UCSD-AML1 (cell line): Measurements from ENCODE around the gene STH.

Source experiments
- DNase-seq: peaks from one replicate; lab custom pipeline; 2025; ENCODE audit not compliant: unreplicated experiment; lab: John Stamatoyannopoulos, UW

Gene STH

DNA sequence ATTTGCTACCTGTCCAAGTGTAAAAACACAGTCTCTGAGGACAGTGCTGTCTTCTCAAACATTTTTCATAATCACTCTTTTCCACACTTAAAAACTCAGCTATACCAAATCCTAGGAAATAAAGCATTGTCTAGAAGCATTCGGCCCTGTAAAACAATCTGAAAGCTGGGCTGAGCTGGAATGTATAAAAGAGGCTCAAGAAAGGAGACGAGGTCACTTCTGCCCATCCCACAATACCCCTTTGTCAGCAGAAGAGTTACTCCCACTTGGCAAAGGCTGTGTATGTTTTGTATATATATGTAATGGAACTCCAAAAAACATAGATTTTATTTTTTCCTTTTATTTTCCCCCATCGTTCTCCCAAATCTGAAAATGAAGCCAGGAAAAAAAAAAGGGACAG, 43.9 kb downstream of the STH start:
- DNase-seq, result no peak

DNA sequence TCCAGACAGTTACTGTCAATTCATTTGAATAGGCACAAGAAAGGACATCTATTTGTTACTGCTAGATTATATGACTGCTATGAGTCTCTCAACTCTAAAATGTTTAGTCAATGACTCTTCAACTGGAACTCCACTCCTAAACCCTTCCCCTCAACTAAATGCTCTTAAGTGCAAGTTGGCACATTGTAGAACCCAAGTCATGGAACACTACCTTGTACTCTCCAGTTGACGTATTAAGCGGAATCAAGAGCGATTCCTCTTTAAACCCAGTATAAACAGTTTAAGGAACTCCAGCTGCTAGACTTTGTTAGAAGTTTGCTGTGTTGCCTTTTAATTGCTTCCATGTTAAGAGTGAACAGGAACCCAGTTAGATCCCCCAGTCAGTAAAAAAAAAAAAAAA, 44.6 kb downstream of the STH start:
- DNase-seq, result no peak

GRCh38 chr17:46044286-46044928, 45.4 kb downstream of the STH start:
- DNase-seq, result no peak

DNA sequence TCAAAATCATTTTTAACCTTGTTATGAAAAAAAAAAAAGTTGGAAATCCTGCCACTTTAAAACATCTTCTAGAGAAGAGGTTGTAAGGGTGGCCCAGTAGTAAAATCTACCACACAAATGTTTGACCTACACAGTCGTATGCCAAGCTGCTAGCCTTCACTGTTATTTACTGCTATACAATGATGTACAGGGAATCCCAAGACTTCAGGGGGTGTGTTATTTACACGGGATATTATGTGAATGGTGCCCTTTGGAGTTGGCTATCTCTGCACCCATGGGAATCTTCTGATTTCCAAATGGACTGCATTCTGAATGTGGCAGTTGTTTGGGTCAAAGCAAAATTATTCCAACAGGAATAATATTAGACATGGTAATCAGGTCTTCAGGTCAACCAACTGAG, 45.9 kb downstream of the STH start:
- no peak for DNase-seq

GRCh38 chr17:46045639-46046038, 46.6 kb downstream of the STH start:
- DNase-seq, result no peak

- DNase-seq, result no peak
Observed at GRCh38 chr17:46046957-46047356, 47.9 kb downstream of the STH start.

GRCh38 chr17:46047398-46047797, 48.3 kb downstream of the STH start:
- DNase-seq, result no peak

DNA sequence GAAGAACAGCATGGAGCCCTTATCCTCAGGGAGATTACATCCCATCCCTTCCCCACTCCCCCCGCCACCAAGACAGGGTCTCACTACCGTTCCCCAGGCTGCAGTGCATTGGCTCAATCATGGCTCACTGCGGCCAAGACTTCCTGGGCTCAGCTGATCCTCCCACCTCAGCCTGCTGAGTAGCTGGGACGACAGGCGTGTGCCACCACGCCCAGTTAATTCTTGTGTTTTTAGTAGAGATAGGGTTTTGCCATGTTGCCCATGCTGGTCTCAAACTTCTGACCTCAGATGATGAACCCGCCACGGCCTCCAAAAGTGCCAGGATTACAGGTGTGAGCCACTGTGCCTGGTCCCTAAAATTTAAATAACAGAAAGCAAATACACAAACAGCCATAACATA, 48.8 kb downstream of the STH start:
- no peak for DNase-seq
